ENCODE results near the gene RAD18.

DNA sequence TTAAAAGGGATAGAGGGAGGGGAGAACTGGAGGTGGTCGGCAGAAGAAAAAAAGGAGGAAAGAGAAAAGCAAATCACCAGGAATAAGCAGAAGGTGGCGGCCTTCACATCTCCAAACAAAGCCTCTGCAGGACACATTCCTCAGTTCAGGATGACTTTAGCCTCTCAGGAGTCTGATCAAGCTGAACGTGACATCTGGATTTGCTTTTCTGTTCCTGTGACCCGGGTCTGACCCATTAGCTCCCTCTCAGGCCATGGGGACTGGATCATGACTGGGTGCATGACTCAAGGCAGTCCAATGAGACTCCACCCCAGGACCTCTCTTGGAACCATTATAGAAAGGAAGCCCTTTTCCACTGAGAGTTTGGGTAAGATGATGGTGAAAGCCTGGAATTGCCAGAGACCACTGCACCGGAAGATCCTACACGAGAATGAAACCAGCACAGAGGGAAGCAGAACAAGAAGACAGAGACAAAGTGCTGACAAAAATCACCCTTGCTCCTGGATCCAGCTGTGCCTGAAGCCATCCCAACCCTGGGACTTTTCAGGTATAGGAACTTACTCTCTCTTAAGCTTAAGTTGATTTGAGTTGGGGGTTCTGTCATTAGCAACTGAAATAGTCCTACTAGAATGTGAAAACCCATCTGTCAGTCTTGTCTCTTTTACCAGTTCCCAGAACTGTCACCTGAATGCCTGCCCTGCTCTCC, 45.4 kb upstream of the RAD18 start:
- TF ChIP-seq RAD21 (IDR thresholded peaks at IDR 0.05; ENCODE audit: low read depth): no peak
- no peak for TF ChIP-seq EP300 (IDR thresholded peaks at IDR 0.05; ENCODE audit: borderline replicate concordance)
- no peak for TF ChIP-seq TEAD4 (IDR thresholded peaks at IDR 0.05)
- no peak for TF ChIP-seq CEBPB (IDR thresholded peaks at IDR 0.05)
- no peak for TF ChIP-seq TAF1 (IDR thresholded peaks at IDR 0.05; ENCODE audit: low read depth)
- TF ChIP-seq EGR1 (IDR thresholded peaks at IDR 0.05): no peak
- TF ChIP-seq, protein P1, sequence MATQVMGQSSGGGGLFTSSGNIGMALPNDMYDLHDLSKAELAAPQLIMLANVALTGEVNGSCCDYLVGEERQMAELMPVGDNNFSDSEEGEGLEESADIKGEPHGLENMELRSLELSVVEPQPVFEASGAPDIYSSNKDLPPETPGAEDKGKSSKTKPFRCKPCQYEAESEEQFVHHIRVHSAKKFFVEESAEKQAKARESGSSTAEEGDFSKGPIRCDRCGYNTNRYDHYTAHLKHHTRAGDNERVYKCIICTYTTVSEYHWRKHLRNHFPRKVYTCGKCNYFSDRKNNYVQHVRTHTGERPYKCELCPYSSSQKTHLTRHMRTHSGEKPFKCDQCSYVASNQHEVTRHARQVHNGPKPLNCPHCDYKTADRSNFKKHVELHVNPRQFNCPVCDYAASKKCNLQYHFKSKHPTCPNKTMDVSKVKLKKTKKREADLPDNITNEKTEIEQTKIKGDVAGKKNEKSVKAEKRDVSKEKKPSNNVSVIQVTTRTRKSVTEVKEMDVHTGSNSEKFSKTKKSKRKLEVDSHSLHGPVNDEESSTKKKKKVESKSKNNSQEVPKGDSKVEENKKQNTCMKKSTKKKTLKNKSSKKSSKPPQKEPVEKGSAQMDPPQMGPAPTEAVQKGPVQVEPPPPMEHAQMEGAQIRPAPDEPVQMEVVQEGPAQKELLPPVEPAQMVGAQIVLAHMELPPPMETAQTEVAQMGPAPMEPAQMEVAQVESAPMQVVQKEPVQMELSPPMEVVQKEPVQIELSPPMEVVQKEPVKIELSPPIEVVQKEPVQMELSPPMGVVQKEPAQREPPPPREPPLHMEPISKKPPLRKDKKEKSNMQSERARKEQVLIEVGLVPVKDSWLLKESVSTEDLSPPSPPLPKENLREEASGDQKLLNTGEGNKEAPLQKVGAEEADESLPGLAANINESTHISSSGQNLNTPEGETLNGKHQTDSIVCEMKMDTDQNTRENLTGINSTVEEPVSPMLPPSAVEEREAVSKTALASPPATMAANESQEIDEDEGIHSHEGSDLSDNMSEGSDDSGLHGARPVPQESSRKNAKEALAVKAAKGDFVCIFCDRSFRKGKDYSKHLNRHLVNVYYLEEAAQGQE (IDR thresholded peaks at IDR 0.05; ENCODE audit: low read depth): no peak
- TF ChIP-seq MAX (IDR thresholded peaks at IDR 0.05): no peak
- no peak for TF ChIP-seq YY1 (IDR thresholded peaks at IDR 0.05; ENCODE audit: low read depth)
- no peak for TF ChIP-seq CREB1 (IDR thresholded peaks at IDR 0.05; ENCODE audit: low read depth)
